GM12875 (cell line): ENCODE results near the gene RAPGEFL1.

Experiments
- H3K4me3 ChIP-seq: one replicate; pipeline ENCODE4 v1.5.1; 2011; ENCODE audit warnings: low read depth, low read length, control low read depth
- TF ChIP-seq, protein P1 (sequence below): IDR thresholded peaks from 2 replicates; pipeline ENCODE4 v1.5.1; 2011; ENCODE audit warnings: low read depth, mild to moderate bottlenecking, control low read depth, inconsistent platforms, low read length, moderate library complexity, borderline replicate concordance; ENCODE audit not compliant: insufficient read depth

RAPGEFL1 gene

DNA sequence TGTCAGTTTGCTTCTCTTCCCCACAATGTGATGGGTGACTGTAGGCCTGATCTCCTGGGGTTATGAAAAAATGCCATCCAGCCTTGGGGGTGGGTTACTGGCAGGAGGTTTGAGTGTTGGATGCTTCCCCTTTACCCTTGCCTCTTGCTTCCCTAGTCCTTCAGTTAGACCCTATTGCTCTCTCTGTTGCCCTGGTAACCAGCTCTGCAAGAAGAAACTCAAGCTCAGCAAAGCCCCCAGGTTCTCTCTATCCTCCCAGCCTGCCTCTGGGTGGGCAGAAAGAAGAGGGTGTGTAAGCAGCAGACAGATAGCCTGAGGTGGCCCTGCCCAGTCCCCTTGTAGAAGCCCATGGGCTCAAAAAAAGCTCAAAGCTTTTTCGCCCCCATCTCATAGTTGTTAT is 2.8 kb upstream of the RAPGEFL1 start:
- H3K4me3 ChIP-seq = no peak overlapping the region
- TF ChIP-seq, protein P1, sequence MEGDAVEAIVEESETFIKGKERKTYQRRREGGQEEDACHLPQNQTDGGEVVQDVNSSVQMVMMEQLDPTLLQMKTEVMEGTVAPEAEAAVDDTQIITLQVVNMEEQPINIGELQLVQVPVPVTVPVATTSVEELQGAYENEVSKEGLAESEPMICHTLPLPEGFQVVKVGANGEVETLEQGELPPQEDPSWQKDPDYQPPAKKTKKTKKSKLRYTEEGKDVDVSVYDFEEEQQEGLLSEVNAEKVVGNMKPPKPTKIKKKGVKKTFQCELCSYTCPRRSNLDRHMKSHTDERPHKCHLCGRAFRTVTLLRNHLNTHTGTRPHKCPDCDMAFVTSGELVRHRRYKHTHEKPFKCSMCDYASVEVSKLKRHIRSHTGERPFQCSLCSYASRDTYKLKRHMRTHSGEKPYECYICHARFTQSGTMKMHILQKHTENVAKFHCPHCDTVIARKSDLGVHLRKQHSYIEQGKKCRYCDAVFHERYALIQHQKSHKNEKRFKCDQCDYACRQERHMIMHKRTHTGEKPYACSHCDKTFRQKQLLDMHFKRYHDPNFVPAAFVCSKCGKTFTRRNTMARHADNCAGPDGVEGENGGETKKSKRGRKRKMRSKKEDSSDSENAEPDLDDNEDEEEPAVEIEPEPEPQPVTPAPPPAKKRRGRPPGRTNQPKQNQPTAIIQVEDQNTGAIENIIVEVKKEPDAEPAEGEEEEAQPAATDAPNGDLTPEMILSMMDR = no peak

DNA sequence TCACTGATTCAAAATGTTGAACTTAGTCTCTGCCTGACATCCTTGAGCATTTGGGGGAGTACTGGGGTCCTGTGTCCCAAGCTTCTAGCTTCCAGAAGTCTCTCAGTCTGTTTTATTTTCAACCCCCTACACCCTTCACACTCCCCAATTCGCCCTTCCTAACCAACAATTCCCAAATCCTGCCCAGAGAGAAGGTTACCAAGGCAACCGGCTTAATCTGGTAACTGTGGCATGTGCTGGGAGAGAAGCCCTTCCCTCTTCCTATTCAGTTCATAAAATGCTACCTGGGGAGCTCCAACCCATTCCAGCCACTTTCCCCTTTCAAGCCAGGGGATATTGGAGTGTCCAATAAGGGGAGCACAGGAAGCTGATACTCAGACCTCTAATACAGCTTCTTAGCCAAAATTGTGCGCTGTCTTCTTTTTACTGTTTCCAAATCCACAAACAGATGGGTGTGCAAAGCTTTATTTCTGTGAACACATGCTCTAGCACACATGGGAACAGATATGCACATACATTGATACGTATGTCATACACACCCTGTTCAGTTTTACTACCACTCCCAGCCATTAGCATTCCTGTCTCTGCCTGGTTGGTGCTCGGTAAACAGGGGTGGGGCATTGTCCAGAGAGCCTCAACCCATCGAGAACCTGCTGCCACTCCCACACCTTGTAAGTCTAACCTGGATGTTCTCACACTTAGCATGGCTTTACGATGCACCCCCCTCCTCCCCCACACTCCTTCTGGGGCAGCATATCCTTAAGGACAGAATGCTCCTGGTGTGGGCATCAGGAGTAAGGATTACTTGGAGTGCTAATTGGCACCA is 1.1 kb upstream of the RAPGEFL1 start:
- TF ChIP-seq, protein P1 = no peak

DNA sequence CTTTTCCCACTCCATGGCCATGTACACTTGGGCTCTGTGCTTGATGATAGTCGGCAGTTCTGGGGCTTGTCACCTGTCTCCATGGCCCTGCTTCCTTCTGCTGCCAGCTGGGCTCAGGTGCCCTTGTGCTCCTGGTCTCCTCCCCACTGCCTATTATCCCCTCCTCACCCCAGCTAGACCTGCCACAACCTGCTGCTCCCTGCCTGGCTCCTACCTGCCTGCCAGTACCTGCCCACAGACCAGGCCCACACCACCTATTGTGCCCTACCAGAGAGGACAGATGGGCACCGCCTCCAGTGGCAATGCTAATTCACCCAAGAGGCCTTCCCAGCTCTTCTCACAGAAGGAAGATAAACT is 538 bp upstream of the RAPGEFL1 start:
- H3K4me3 ChIP-seq = no peak overlapping the region
- TF ChIP-seq, protein P1 = no peak

More for the DNA sequence above, 1.1 kb upstream of the RAPGEFL1 start:
- no peak overlapping the region for H3K4me3 ChIP-seq

DNA sequence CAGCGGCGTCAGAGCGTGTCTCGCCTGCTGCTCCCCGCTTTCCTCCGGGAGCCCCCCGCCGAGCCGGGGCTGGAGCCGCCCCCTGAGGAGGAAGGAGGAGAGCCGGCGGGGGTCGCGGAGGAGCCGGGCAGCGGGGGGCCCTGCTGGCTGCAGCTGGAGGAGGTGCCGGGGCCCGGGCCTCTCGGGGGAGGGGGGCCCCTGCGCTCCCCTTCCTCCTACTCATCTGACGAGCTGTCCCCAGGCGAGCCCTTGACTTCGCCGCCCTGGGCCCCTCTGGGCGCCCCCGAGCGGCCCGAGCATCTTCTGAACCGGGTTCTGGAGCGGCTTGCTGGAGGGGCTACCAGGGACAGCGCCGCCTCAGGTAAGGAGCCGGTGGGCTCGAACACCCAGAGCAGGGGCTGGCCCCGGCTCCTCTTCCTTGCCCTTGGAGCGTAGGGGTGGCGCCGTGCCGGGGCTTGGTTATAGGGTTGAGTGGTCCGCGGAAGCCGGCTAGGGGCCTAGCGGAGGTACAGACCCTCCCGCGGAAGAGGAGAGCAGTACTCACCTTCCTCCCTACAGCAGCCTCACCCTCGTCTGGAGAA is 841 bp downstream of the RAPGEFL1 start:
- TF ChIP-seq, protein P1 = no peak
- H3K4me3 ChIP-seq = no peak overlapping the region

DNA sequence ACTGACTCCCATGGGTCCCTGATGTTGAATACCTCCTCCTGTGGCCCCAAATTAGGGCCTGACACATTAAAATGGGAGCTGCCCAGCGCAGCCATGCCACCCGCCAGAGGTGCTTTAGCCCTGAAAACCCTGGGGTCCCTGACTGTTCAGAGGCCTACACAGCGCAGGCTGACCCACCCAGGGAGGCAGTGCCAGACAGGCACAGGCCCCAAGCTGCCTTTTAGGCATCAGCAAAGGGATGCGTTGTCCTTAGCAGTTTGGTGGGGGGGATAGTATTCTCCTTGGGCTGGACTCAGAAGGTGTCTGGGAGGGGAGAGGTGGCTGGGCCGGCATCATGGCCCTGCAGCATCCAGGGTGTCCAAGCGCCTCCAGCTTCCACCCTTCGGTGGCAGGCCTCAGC is 1.4 kb downstream of the RAPGEFL1 start:
- TF ChIP-seq, protein P1 = no peak
- no peak overlapping the region for H3K4me3 ChIP-seq

DNA sequence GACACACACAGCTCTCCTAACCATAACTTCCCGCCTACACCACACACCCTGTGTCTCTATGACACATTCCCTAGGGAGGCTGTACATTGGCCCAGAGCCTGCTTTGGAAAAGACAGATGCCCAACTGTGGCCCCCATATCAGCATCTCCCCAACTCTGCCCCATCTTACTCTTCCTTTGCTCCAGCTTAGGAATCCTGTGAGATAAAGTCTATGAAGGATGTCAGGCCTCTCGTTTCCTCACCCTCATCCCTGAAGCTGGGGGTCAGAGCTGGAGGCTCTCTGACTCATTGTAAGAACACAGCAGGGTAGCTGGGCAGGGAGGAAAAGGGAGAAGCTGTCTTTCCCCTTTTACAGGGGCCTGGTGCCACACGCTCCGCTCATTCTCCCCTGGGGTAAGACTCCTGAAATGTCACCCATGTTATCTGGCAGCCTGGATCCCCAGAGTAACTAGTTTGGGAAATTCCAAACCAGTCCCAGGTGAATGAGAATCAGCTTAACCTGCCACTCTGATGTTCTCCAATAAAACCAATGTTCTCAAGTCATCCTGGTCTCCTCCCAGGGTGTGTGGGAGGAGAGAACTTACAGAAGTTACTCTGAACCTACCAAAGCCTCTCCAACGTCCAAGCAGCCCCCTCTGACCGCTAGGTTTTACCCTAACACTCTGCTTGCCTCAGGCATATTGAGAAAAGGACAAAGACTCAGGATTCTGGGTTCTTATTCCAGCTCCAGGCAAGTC is 2.8 kb downstream of the RAPGEFL1 start:
- H3K4me3 ChIP-seq = no peak overlapping the region
- TF ChIP-seq, protein P1 = no peak
